Tibial nerve (tissue), 4 donors: Measurements from ENCODE around the gene RAB8B.

Experiments used
- CTCF ChIP-seq, 5 experiments: fragments of 200-600 bp in 3 of 5; fragments of 450-650 bp in 2 of 5; sonication (generic) in 3 of 5; IDR thresholded peaks; one replicate each; pipeline ENCODE4 v1.5.1; 2016 to 2019; ENCODE audit warnings: antibody characterized with exemption in 5 of 5, mild to moderate bottlenecking in 3 of 5, moderate library complexity in 2 of 5
- EP300 ChIP-seq, 2 donors: sonication (generic); formaldehyde crosslinking; IDR thresholded peaks; one replicate each; pipeline ENCODE4 v1.6.1; 2017; ENCODE audit warnings: antibody characterized with exemption in 2 of 2, mild to moderate bottlenecking in 1 of 2
- POLR2A ChIP-seq, 2 donors: fragments of 450-650 bp; IDR thresholded peaks; one replicate each; pipeline ENCODE4 v1.6.1; 2017; ENCODE audit warnings: antibody characterized with exemption in 2 of 2, mild to moderate bottlenecking in 2 of 2, moderate library complexity in 2 of 2

GRCh38 chr15:63284335-63284734 is 94.9 kb downstream of the RAB8B start:
- no peak for TF ChIP-seq CTCF (IDR thresholded peaks at IDR 0.05)
- TF ChIP-seq EP300 (IDR thresholded peaks at IDR 0.05): no peak
- TF ChIP-seq POLR2A (IDR thresholded peaks at IDR 0.05): no peak
